Thyroid gland (tissue), 4 donors: ENCODE results near the gene MAB21L3.

Experiments used
- CTCF ChIP-seq, 6 experiments: fragments of 200-600 bp in 3 of 6; fragments of 450-650 bp in 3 of 6; sonication (generic) in 3 of 6; IDR thresholded peaks; one replicate each; pipeline ENCODE4 v1.5.1; 2016 to 2019; ENCODE audit warnings: antibody characterized with exemption in 6 of 6, mild to moderate bottlenecking in 2 of 6, inconsistent platforms in 1 of 6, moderate library complexity in 1 of 6
- POLR2A ChIP-seq, 2 donors: fragments of 450-650 bp; IDR thresholded peaks; one replicate each; pipeline ENCODE4 v1.6.1; 2017; ENCODE audit warnings: antibody characterized with exemption in 2 of 2, mild to moderate bottlenecking in 2 of 2, moderate library complexity in 1 of 2

GRCh38 chr1:116123837-116124533 lies 12.8 kb downstream of the MAB21L3 start:
- no peak for TF ChIP-seq POLR2A (IDR thresholded peaks at IDR 0.05)
- TF ChIP-seq CTCF (IDR thresholded peaks at IDR 0.05), result no peak
